Adipose tissue (tissue), 3 donors: Measurements from ENCODE around the gene MCM5. TPM values are rescaled to one million over a fixed set of nuclear protein-coding genes. Genes with fewer than 3 reads are reported as not detected.
"Not testable (repeated sequence)": the region's sequence is repeated elsewhere in the genome, so short reads cannot be mapped to it uniquely, and the experiment has no call there.

ENCODE experiments used
- H3K27ac ChIP-seq: one replicate; pipeline ENCODE4 v1.5.1; 2013; ENCODE audit warnings: low read depth, low read length
- WGBS, 3 donors: extraction: QIAGEN DNeasy Blood & Tissue Kit; methylation state at CpG; one replicate each; pipeline ENCODE4 v1.1.7; 2013; 5-methylcytosine and 5-hydroxymethylcytosine counted together
- polyA plus RNA-seq, 3 donors: library from polyadenylated mRNA; stranded (reverse); fragments of 200-250 nt; gene quantifications; one replicate each; pipeline ENCODE4 v1.2.3, GENCODE V29; 2013
- donor health status: healthy with polysubstance abuse.
- donor health status: Bipolar disorder and iron deficiency.
- donor health status: healthy.

MCM5 gene
- polyA plus RNA-seq, 3 donors, result 8.7 to 12.1 (median 11.2) TPM

GRCh38 chr22:35396622-35397021 lies 3.3 kb upstream of the MCM5 start:
- 50 to 79% (median 51%) methylated on average over 6 of the region's 6 CpGs for WGBS, 3 donors
- not testable (repeated sequence) for H3K27ac ChIP-seq

- 52 to 69% (median 66%) methylated on average over 13 of the region's 13 CpGs for WGBS, 3 donors
- no peak overlapping the region for H3K27ac ChIP-seq
Measured at GRCh38 chr22:35397095-35397904, 2.6 kb upstream of the MCM5 start.

GRCh38 chr22:35398591-35398973 lies 1.4 kb upstream of the MCM5 start:
- WGBS, 3 donors, result 98 to 100% (median 99%) methylated on average over 4 of the region's 4 CpGs
- no peak overlapping the region for H3K27ac ChIP-seq

GRCh38 chr22:35399114-35399677 lies 744 bp upstream of the MCM5 start:
- 71 to 82% (median 80%) methylated on average over 24 of the region's 24 CpGs for WGBS, 3 donors
- no peak overlapping the region for H3K27ac ChIP-seq

- H3K27ac ChIP-seq, result no peak overlapping the region
- WGBS, 3 donors, result 1% methylated on average over 20 of the region's 20 CpGs
Measured at GRCh38 chr22:35400501-35400790, 506 bp downstream of the MCM5 start.

- H3K27ac ChIP-seq, result no peak overlapping the region
- 84 to 95% (median 94%) methylated on average over 6 of the region's 6 CpGs for whole genome bisulfite sequencing, 3 donors
Measured at GRCh38 chr22:35401863-35402262, 1.9 kb downstream of the MCM5 start.

GRCh38 chr22:35403356-35403755 lies 3.4 kb downstream of the MCM5 start:
- H3K27ac ChIP-seq, result no peak overlapping the region
- WGBS, 3 donors, result 78 to 84% (median 83%) methylated on average over 7 of the region's 7 CpGs

GRCh38 chr22:35404176-35404575 lies 4.2 kb downstream of the MCM5 start:
- WGBS, 3 donors, result 80 to 89% (median 82%) methylated on average over 5 of the region's 5 CpGs
- no peak overlapping the region for H3K27ac ChIP-seq

GRCh38 chr22:35406443-35406842 lies 6.5 kb downstream of the MCM5 start:
- no peak overlapping the region for H3K27ac ChIP-seq
- 88 to 89% (median 88%) methylated on average over 13 of the region's 13 CpGs for WGBS, 3 donors

- no peak overlapping the region for H3K27ac ChIP-seq
- 72 to 78% (median 75%) methylated on average over 7 of the region's 7 CpGs for WGBS, 3 donors
Measured at GRCh38 chr22:35407362-35407761, 7.4 kb downstream of the MCM5 start.

- no peak overlapping the region for H3K27ac ChIP-seq
- 63 to 88% (median 63%) methylated on average over 16 of the region's 16 CpGs for WGBS, 3 donors
Measured at GRCh38 chr22:35409783-35410662, 10.1 kb downstream of the MCM5 start.

GRCh38 chr22:35410663-35411034 lies 10.7 kb downstream of the MCM5 start:
- H3K27ac ChIP-seq, result no peak overlapping the region

GRCh38 chr22:35411102-35411501 lies 11.2 kb downstream of the MCM5 start:
- no peak overlapping the region for H3K27ac ChIP-seq
- WGBS, 3 donors, result 79 to 85% (median 83%) methylated on average over 7 of the region's 7 CpGs

More at GRCh38 chr22:35410663-35411034, 10.7 kb downstream of the MCM5 start:
- 89 to 91% (median 90%) methylated on average over 6 of the region's 6 CpGs for WGBS, 3 donors

GRCh38 chr22:35413624-35414023 lies 13.7 kb downstream of the MCM5 start:
- WGBS, 3 donors, result 95 to 97% (median 96%) methylated on average over 4 of the region's 4 CpGs
- no peak overlapping the region for H3K27ac ChIP-seq

- 95 to 97% (median 95%) methylated on average over 9 of the region's 9 CpGs for WGBS, 3 donors
- no peak overlapping the region for H3K27ac ChIP-seq
Measured at GRCh38 chr22:35417606-35418005, 17.7 kb downstream of the MCM5 start.

- WGBS, 3 donors, result 82 to 93% (median 85%) methylated on average over 8 of the region's 8 CpGs
- H3K27ac ChIP-seq, result no peak overlapping the region
Measured at GRCh38 chr22:35418088-35418487, 18.1 kb downstream of the MCM5 start.

GRCh38 chr22:35418731-35419130 lies 18.8 kb downstream of the MCM5 start:
- H3K27ac ChIP-seq, result no peak overlapping the region
- 51 to 86% (median 78%) methylated on average over 3 of the region's 3 CpGs for WGBS, 3 donors

- no peak overlapping the region for H3K27ac ChIP-seq
- WGBS, 3 donors, result 91 to 97% (median 97%) methylated on average over 10 of the region's 10 CpGs
Measured at GRCh38 chr22:35419756-35420155, 19.8 kb downstream of the MCM5 start.

- no peak overlapping the region for H3K27ac ChIP-seq
- WGBS, 3 donors, result 92 to 95% (median 94%) methylated on average over 12 of the region's 12 CpGs
Measured at GRCh38 chr22:35421121-35421520, 21.2 kb downstream of the MCM5 start.
